GM10847 (cell line): ENCODE results near the gene NFAM1.

Experiments
- POLR2A ChIP-seq: IDR thresholded peaks from 2 replicates; pipeline ENCODE4 v1.6.1; 2011; ENCODE audit not compliant: insufficient read length; ENCODE audit errors: extremely low read depth

Gene NFAM1

GRCh38 chr22:42431401-42432019 is 693 bp downstream of the NFAM1 start:
- no peak for TF ChIP-seq POLR2A

- no peak for TF ChIP-seq POLR2A
Measured at GRCh38 chr22:42430528-42431125, 1.6 kb downstream of the NFAM1 start.

- TF ChIP-seq POLR2A: no peak
Measured at GRCh38 chr22:42428760-42429159, 3.4 kb downstream of the NFAM1 start.

DNA sequence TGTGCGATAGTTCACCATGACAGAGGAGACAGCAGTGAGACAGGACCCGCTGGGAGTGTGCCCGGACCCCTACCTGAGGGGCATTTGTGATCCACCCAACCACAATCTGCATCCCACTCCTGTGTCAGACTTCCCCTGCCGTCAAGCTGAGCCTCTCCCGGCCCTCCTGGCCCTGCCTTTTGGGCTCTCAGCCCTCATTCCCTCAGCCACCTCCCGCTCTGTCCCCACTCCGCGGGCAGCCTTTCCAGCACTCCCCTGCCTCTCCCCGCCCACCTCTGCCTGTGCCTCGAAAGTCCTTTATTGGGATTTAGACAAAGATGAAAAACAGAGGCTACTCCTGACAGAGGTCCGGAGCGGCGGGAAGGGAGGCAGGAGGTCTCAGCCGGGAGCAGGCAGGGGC is 4.2 kb downstream of the NFAM1 start:
- TF ChIP-seq POLR2A: no peak

GRCh38 chr22:42427167-42427566 is 5.0 kb downstream of the NFAM1 start:
- TF ChIP-seq POLR2A: no peak

- TF ChIP-seq POLR2A: no peak
Measured at GRCh38 chr22:42425989-42426355, 6.2 kb downstream of the NFAM1 start.

- TF ChIP-seq POLR2A: no peak
Measured at GRCh38 chr22:42425337-42425988, 6.7 kb downstream of the NFAM1 start.

DNA sequence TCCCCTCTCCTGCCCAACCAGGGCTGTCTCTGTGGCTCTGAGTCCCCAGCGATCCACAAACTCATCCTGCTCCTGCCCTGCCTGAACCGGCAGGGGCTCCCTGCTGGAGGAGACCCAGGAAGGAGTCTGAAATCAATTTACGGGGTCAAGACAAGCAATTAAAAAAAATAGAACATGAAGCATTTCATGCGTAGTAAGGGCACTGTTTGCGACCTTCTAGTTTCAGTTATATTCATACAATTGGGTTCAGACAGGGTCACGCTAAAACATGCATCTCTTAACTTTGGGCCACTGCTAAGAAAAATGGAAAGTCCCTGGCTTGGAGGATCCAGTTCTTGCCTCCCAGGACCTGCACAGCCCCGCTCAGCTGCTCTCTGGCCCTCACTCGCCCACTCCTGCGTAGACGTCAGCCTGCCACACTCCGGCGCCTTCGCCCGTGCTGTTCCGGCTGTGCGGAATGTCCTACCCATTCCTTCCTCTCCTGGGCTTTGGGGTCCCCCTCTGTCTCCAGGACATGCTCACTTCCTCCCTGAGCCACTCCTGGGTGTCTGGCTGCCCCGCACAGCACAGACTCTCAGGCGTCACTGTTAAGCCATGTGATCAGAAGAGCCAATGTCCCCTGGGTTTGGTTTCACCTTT is 12.8 kb downstream of the NFAM1 start:
- no peak for TF ChIP-seq POLR2A

GRCh38 chr22:42418811-42419242 is 13.4 kb downstream of the NFAM1 start:
- no peak for TF ChIP-seq POLR2A

- no peak for TF ChIP-seq POLR2A
Measured at GRCh38 chr22:42417645-42418305, 14.4 kb downstream of the NFAM1 start.

GRCh38 chr22:42416671-42417230 is 15.5 kb downstream of the NFAM1 start:
- no peak for TF ChIP-seq POLR2A

DNA sequence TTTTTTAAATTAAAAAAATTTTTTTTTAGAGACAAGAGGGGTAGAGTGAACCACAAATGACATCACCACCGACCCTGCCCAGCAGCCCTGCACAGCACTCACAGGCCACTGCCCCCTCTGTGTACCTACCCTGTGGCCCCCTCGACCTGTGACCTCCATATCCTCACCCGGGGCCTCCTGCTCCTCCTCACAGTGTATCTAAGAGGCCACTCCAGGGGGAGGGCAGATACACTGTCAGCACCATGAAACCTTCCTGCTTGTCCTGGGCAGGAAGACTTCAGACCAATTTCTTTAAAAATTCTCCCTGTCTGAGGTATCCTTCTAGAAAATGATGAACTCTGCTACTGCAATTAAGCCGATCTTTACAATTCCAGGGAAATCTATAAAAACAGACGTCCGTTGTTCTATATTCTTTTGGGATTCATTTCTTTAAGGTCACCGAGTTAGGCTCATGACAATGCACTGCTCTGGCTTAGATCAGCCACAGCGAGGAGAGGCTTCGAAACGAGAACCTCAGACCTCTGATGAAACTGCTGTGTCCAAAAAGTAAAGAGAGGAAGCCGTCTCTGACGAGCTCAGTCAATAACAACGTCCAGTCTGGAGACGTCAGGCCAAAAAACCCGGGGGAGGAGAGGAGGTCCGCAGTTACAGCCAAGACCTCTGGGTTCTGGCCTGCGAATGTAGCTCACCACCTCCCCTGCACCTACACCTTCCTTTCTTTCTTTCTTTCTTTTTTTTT is 17.5 kb downstream of the NFAM1 start:
- TF ChIP-seq POLR2A: no peak

GRCh38 chr22:42414021-42414420 is 18.2 kb downstream of the NFAM1 start:
- no peak for TF ChIP-seq POLR2A

DNA sequence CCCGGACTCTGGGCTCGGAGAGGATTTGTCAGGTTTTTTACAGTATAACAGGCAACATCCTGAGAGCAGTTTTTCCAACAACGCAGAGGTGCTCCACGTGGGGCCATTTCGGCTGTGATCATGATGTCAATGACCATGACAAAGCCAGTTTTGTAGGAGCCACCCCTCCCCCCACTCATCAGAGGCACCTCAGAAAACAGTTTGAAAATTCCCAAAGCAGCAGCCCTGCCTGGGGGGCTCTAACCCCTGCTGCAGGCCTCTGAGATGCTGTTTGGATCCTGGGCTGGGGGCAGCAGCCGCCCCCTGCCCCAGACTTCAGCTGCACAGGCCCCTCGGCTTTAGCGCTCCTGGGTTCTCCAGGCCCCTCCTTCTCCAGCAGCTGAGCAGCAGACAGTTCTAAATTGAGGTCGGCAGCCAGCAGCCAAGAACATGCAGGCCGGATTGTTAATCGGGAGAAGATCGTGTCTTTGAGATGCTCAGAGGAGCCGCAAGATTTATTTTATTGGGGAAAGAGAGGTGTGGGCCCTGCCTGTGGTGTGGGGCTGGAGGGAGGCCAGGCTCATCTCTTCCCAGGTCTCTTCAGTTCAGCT is 19.4 kb downstream of the NFAM1 start:
- TF ChIP-seq POLR2A: no peak

- no peak for TF ChIP-seq POLR2A
Measured at GRCh38 chr22:42410708-42411107, 21.5 kb downstream of the NFAM1 start.
